Endothelial cell of hepatic sinusoid (primary cell): ENCODE data around the gene P4HA2.

ENCODE experiments used
- in situ Hi-C: cut with HindIII; loops from 2 replicates; pipeline ENCODE4 v1.10.0; 2017; ENCODE audit warnings: low sequenced_read_pairs

Gene P4HA2

DNA sequence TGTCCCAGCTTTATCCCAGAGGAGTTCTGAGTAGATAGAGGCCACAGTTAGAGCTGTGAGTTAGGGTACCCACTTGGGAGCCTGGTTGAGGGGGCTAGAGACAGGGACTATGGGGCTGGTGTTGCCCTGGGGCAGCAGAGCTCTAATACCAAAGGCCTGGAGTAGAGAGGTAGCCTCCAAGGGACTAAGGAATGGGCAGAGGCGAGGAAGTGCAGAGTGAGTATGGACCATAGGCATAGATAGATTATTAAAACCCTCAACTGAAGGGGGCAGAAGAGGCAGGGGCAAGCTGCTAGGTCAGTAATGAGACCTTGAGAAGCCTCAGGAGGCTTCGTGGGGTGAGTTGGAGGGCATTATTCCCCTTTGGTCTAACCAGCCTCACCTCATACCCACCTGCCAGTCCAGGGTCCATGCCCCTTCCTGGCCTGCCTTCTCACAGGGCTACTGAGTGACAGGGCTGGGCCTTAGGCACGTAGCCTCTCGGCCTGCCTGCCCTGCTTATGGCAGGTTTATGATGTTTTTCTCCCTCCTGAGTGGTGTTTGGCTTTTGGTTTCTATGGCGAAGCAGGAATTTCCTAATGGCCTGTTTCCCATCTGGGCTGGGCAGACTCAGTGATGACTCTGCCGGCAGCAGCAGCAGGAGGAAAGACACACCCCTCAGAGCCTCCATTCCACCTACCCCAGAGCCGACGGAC lies 37.8 kb upstream of the P4HA2 start:
- in situ Hi-C loops, result no loop called here

DNA sequence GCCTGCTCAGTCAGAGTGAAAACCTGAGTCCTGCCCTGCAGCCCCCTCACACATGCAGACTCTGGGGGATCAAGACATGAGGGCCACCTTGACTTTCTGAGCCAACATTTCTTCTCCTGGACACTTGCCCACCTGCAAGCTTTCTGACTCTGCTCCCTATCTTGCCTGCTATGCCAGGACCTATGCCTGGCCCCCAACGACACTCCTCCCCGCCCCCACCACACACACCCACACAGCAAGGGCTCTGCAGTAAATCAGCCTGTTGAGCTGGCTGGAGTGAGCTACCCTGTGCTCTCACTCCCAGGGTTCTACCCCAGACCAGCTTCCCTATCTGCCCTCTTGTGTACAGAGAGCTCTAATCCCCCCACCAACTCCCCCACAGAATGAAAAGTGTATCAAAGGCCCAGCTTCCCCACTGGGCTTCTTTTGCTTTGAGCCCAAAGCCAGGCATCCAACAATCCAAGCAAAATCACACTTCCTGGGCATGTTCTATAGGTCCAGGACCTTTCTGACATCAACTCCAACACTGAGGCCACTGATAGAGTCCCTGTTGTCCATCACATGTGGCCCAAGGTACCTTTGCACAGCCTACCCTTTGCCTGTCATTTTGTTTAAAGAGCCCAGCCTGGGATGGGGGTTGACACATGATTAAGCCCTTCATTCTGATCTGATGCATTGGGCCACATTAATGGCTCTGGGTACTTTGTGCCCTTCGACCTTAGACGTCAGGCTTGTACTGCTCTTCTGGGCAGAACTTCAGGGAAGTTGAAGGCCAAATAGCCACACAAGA lies 37.1 kb upstream of the P4HA2 start:
- in situ Hi-C loops, result loop anchor here (5.0 kb wide), 4 partner anchors 37 to 103 kb away; partner anchors contain the start of genes P4HA2 and SLC22A5

DNA sequence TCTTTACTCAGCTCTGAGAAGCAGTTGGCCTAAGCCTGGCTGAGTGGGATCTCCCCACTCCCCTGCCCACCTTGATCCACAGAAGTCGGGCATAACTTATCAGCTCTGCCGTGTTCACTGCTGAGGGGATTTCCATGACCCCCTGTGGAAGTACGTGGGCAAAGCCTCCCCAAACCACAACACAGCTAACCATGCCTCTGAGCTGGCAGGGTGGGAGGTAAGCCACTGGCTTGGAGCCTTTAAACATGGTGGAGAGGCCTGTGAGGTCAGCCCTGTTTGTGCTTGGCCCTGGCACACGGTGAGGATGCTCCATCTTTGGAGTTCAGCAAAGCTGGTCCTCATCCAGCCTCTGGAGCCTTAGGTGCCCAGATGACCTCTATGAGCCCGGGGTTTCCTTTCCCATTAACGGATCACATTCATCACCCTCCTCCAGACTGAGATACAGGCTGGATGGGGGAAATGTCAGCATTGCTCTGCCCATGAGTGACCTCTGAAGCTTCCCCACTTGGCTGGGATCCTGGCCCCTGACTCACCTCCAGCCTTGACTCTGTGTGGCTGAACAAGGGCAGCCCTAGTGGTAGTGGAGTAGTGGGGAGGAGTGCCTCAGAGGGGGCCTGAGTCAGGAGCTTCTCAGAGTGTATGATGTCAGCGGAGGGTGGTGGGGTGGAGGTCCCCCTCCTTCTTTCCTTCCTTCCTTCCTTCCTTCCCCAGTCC lies 36.1 kb upstream of the P4HA2 start:
- in situ Hi-C loops, result loop anchor here (5.0 kb wide), 4 partner anchors 36 to 104 kb away; partner anchors contain the start of genes P4HA2 and SLC22A5

DNA sequence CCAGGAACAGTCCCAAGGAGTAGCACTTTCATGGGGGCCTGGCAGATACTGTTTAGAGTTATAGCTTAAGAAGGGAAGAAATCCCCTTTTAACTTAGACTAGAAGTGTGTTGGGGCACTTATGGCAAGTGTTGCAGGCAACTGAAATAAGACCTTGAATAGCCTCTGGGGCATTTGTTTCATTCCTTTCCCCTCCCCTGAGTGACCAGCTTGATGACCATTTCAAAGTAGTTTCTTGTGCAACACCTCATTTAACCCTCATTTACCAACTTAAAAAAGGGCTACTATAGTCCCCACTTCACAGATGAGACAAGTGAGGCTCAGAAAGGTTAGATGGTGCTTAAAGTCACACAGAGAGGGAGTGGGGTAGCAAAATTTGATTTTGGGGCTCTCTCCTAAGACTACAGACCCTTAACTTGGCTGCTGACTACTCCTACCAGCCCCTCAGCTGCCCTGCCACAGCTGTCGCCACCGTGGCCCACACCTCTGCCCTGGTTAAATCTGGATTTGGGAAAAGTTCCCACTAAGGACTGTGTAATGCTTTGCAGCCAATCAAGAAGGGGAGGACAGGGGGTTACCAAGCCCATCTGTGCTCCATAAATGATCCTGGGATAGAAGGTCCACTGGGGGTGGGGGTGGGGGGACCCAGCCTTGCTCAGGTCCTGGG lies 35.4 kb upstream of the P4HA2 start:
- in situ Hi-C loops, result loop anchor here (5.0 kb wide), 4 partner anchors 36 to 104 kb away; partner anchors contain the start of genes P4HA2 and SLC22A5

DNA sequence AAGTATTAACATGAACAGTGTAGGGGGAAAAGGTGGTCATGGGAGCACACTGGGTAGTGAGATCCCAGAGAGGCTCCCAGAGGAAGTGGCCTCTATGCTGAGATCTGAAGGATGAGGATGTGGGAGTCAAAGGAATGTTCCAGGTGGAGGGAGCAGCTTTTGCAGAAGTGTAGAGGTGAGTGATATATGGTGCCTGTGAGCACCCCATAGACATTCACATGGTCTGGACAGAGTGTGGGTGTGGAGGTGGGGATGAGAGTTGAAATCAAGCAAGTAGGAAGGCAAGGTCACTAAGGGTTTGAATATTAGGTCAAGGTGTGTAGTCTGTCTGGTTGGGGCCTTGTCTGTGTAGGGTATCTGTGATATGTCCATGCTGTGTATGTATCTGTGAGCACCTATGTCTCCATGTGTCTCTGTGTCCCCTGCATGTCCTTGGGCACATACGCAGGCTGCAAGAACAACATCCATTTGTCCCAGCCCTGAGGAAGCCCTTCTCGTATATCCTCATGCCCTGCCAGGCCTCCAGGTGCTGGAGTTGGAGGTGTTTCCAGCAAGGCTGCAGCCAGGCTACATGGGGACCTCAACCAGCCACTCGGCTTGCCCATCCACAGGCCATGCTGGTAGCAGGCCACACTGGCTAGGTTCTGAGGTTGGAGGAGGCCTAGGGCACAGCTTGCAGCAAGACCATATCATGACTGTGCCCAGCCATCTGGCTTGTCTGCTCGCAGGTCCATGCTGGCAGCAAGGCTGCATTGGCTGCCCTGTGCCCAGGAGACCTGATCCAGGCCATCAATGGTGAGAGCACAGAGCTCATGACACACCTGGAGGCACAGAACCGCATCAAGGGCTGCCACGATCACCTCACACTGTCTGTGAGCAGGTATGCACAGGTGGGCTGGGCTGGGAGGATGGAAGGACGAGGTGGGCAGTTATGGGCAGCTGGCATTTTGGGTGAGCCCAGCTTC lies 34.5 kb upstream of the P4HA2 start:
- in situ Hi-C loops, result loop anchor here (5.0 kb wide), 4 partner anchors 35 to 105 kb away; partner anchors contain the start of genes P4HA2 and SLC22A5

DNA sequence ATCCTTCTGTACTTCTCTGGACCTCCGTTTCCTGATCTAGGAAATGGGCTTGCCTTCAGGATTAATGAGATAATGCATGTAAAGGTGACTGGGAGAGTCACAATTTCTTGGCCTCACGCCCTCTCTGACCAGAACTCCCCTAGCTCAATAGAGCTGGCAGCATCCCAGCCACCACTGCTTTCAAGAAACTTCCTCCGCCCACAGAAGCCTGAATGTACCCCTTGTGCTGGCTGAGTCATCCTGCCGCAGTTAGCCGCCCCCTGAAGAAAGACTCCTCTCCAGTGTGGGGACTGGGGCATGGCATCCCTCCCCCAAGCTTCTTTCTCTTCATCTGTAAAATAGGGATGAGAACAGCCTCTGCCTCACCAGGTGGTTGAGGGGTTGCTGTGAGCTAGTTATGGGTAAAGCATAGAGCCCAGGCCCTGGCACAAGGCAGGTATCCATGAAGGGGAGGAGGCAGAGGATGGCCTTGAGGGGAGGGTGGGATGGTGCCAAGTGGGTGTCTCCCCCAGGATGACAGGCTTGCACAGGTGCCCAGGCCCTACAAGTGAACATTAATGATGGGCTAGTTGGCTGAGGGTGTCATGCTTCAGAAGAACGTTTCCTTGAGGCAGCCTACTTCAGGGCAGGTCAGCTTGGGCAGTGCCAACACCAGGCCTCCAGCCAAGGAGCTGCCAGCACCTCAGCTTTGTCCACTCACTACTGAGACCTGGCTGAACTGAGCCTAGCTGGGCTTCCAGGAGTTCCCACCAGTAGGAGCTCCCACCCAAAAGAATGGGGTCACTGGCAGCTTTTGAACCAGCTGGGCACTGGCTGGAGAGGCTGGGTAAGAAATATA lies 33.3 kb upstream of the P4HA2 start:
- in situ Hi-C loops, result loop anchor here (5.0 kb wide), 4 partner anchors 34 to 106 kb away; partner anchors contain the start of genes P4HA2 and SLC22A5

DNA sequence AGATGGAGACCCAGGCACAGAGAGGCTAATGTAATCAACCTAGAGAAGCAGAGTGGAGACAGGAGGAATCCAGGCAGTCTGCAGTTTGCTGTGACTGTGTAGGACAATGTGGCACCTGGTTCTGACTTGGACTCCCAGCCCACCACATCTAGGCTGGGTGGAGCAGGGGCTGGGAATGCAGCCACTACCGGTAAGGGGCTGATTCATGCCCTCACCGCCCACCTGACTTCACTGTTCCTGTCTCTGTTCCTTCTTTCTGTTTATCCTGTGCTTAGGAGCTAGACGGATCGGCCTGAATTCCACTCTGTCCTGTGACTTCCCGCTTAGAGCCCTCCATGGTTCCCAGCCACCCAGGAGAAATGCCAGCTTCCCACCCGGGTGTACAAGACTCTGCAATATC lies 32.4 kb upstream of the P4HA2 start:
- in situ Hi-C loops, result loop anchor here (5.0 kb wide), 4 partner anchors 33 to 107 kb away; partner anchors contain the start of genes P4HA2 and SLC22A5

DNA sequence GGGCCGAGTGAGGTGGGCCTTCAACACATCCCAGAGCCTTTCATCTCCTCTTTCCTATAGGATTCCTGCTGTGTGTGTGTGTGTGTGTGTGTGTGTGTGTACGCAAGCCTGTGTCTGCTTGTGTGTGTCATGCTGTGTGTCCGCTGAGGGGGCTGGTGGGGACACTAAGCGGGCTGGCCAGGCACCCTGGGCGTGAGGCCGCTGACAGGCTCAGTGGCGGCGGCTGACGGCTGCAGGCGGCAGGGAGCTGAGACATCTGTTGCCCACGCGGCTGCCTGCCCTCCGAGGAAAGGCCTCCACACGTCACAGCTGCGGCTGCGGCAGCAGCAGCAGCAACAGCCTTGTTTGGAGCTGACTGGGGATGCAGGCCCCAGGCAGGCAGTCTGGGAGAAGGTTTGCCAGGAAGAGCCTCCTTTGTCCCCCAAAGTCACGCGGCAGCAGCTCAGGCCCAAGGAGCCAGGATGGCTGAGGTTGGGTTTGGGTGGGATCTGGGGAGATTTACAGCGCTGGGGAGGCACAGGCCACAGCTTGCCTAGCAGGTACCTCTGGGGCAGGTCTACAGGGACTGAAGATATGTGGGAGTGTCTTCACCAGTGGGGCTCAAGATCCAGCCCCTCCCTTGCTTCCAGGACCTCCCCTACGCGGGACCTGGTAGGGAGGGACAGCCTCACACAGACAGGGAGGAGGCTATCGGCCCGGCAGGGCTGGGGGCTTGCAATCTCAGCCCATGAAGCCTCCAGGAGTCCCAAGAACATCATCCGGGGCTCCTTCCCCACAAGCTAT lies 31.6 kb upstream of the P4HA2 start:
- in situ Hi-C loops, result no loop called here

DNA sequence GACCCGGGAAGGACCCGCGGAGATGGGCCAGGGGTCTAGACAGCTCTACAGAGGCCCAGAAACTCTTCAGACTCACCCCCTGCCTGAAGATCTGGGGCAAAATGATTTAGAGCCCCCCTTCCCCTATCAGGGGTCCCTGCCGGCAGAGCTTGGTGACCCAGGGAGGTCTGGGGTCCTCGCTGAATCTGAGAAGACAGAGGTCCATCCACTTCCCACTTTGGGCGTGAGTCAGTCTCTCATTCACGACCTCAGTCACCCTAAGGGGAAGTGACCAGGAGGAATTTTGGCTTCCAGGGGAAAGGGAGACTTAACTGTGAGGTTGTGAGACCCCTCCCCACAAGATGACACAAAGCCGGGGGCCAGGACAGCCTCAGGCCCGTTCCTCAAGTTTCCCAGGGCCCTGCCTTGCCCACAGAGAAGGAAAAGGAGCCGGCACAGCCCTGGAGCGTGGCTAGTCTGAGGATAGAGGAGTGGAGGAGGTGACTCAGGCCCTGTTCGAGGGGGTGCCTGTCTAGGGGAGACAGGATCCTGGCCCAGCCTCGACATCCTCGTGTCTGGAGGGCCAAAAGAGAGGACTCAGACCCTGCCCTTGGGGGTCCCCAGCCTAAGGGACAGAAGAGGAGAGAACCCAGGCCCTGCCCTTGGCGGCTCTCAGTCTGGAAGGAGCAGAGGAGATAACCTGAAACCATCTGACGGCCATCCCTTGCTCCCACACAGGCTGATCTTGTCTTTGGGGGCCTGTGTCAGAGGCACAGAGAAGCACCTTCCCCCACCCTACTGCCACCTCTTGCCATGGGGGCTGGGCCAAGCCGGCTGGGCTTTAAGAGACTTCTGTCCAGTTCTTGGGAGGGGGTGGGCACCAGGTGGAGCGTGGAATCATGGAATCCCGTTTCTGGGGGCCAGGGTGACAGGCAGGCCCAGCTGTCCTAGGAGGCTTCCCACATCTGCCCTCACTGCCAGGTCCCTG lies 30.7 kb upstream of the P4HA2 start:
- in situ Hi-C loops, result no loop called here

DNA sequence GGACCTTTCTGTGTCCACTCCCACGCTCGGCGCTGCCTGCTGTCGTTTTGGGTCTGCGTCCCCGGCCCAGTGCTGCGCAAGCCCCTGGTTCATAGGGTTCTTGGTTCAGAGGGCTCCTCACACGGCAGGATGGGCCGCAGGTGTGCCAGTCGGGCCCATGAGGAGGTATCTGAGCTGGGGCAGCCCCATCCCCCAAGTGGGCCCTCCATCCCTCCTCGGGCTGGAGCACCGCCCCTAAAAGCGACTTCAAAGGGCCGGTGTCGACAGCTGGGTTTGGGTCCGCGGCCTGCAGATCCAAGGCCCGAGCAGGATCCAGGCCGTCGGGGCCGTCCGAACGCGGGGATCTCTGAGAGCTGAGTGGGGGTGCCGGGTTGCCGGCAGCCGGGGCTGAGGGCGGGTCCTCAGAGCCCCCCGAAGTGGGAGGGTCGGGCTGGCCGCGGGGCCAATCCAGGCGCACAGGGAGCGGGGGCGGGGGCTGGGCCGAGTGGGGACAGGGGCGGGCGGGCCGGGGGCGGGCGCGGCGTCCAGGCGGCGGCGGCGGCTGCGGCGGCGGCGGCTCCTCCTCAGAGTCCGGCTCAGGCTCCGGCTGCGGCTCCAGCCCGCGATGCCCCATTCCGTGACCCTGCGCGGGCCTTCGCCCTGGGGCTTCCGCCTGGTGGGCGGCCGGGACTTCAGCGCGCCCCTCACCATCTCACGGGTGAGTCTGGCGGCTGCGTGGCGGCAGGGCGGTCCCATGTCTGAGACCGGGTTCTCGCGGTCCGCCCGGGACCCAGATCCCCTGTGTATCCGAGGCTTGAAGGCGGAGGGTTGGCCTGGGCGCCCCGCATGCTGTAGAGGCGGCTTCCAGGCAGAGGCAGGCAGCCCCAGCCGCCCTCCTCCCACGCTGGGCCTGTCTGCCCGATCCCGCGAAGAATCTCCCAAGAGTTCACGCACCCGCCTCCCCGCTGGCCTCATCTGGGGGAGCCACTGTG lies 29.8 kb upstream of the P4HA2 start, which contains the start of gene PDLIM4:
Gene PDLIM4 (plus strand): TSS at position 566 of the 971 bp plus-strand sequence. CDS start 39 bp downstream, at position 605.
- in situ Hi-C loops, result no loop called here

DNA sequence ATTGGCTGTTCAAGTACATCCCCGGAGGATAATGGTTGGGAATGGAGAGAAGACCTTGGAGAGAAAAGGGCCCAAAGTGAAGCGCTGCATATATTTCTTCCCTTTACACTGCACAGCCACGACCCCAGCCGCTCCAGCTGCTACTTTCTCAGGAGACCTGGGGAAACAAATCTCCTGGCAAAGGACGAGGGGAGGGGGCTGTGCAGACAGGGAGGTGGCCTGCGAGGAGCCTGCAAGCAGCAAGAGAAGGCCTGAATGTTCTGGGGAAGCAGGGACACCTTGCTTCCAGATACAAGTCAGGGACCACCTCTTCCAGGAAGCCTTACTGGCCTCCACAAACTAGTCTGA lies 29.1 kb upstream of the P4HA2 start:
- in situ Hi-C loops, result no loop called here

DNA sequence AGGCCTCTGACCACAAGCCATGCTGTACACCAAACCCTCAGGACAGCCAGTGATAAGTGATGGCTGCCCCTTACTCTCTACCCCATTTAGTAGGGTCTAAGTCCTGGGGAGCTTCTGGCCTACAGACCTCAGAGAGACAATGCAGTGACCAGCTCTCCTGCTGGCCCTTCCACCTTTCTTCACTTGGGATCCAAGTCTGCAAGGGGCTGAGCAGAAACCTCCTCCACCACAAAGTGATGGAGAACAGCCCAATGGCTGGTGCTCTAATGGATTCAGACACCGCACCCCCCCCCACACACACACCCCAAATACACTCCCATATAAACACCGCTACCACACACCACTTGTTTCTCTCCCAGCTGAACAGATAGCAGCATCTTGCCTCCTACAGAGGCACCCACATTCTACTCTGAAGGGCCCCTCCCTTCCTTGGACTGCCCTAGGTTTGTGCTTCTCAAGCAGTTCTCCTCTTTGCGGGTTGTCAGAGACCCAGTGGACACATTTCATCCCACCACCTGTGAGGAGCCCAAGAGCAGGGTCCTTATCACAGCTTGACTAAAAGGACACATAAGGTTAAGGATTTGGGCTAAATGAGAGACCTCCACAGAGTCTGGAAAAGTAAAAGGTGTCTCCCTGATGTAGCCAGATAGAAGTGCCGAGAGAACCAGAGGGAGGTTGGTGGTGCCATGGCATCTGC lies 28.6 kb upstream of the P4HA2 start:
- in situ Hi-C loops, result no loop called here

DNA sequence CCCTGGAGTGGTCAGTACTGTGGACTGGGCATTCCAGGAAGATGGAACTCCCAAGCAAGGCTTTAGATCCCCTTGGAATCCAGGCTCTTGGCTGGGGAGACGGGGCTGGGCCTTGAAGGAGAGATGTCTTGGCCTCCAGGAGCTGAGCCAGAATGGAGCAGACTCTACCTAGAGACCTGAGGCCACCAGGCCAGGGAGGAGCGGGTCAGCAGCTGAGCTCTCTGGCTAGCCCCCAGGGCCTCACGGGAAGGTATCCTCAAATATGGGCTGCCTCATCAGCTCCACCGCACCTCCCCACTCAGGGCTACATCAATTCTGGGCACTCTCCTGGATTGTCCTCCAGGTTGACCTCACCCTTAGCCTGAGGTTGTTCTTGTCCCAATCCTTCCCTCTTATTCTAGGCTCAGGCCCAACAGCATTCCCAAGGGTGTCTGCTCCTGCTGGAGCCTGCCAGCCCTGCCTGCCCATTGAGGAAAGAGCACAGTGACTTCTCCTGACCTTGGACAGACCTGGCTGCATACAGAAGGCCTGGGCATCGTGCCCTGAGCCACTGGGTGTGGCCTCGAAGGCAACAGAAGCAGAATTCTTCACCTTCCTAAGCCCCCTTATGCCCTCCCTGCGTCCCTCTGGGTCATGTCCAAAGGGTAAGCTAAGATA lies 26.8 kb upstream of the P4HA2 start:
- in situ Hi-C loops, result no loop called here
